HG02970 (cell line): ENCODE results near the gene RELN.
"Not testable (repeated sequence)": the region's sequence is repeated elsewhere in the genome, so short reads cannot be mapped to it uniquely, and the experiment has no call there.

Experiments used
- ATAC-seq: cut with Tn5 transposase; IDR thresholded peaks from one replicate; pipeline ENCODE4 v1.9.1; 2021; ENCODE audit warnings: mild to moderate bottlenecking, moderate library complexity, moderate number of reproducible peaks; ENCODE audit not compliant: unreplicated experiment, low FRiP score

RELN gene

DNA sequence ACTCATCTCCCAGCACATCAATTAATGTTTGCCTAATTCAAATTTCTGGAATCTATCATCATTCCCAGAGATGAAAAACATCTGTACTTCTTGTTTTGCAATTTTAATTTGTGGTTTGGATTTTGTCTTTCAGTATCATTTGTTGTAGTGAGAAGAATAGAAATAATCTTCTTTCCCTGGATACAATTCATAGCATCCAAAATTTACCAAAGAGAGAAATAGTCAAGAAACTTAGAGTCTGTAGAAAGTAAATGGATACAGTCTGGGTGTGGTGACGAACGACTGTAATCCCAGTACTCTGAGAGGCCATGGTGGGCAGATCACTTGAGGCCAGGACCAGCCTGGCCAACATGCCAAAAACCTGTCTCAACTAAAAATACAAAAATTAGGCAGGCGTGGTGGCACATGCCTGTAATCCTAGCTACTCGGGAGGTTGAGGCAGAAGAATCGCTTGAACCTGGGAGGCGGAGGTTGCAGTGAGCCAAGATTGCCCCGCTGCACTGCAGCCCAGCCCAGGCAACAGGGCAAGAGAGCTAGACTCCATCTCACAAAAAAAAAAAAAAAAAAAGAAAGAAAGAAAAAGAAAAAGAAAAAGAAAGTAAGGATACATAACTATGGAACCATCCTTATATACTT is 193.0 kb downstream of the RELN start:
- no peak for ATAC-seq

DNA sequence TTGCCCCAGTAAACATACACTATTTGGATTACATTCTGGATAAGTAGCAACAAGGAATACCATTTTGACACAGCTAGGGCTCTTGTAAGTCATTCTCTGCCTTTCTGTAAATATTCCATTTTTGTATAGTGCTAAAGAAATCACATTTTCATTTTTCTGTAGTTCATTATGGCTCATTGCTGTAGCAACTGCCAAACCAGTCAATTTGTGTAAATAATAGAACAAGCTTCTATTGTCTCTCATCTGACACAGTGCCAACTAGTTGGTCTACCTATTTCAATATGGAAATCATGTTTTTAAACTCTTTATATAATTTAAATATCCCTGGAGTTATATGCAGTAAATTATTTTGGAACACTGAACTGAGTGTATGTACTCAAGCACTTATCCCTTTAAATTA is 193.7 kb downstream of the RELN start:
- ATAC-seq, result no peak

DNA sequence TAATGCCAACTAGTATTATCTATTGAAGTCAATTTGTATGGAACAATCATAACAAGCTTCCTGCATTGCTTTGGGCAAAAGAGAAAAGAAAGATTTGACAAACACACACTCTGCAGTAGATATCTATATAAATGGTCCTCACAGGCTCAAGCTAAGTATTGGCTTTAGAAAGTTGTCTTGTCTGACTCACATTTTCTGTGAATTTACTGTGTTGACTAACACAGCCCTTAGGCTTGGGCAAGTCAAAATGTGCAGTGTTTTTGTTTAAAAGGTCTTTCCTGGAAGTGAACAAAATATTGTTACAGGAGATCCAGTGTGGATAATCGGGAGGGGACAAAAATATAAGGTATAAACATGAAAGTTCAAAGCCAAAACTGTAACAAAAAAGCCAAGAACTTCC is 194.4 kb downstream of the RELN start:
- ATAC-seq, result no peak

DNA sequence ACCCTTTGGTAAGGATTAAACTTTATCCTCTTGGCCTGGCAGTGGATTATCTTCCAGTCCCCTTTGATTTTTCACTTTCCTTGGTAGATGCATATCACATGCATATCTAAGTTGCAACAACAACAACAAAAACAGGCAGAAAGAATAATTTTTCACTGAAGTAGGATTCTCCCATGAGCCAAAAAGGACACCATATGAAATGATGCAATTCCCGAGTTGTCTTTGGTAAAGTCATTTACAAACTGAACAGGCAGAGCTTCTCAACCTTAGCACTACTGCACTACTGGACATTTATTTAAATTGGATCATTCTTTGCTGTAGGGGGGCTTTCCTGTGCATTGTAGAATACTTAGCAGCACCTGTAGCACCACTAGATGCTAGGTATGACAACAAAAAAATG is 195.0 kb downstream of the RELN start:
- no peak for ATAC-seq

DNA sequence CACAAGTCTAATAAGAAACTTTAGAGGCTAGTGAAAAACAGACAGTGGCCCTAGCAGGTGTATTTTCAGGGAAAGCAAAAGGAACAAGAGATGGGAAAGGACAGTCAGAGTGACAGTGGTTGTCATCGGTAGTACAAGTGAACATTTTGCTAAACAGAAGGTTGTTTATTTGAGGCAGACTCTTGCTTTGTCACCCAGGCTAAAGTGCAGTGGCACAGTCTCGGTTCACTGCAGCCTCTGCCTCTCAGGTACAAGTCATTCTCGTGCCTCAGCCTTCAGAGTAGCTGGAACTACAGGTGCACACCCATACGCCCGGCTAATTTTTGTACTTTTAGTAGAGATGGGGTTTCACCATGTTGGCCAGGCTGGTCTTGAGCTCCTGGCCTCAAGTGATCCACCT is 195.8 kb downstream of the RELN start:
- ATAC-seq, result no peak

DNA sequence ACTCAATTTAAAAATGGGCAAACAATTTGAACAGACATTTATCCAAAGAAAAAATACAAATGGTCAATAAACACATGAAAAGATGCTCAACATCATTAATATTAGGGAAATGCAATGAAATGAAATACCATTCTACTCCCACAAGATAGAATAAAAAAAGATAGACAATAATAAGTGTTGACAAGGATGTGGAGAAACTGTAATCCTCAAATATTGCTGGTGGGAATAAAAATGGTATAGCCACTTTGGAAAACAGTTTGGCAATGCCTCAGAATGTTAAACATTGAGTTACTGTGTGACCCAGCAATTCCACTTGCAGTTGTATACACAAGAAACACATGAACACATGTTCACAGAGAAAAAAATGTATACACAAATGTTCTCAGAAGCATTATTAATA is 197.6 kb downstream of the RELN start:
- no peak for ATAC-seq

DNA sequence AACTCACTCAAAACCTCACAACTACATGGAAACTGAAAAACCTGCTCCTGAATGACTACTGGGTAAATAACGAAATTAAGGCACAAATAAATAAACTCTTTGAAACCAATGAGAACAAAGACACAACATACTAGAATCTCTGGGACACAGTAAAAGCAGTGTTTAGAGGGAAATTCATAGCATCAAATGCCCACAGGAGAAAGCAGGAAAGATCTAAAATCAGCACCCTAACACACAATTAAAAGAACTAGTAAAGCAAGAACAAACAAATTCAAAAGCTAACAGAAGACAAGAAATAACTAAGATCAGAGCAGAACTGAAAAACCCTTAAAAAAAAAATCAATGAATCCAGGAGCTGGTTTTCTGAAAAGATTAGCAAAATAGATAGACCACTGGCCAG is 202.4 kb downstream of the RELN start:
- ATAC-seq, result not testable (repeated sequence)

DNA sequence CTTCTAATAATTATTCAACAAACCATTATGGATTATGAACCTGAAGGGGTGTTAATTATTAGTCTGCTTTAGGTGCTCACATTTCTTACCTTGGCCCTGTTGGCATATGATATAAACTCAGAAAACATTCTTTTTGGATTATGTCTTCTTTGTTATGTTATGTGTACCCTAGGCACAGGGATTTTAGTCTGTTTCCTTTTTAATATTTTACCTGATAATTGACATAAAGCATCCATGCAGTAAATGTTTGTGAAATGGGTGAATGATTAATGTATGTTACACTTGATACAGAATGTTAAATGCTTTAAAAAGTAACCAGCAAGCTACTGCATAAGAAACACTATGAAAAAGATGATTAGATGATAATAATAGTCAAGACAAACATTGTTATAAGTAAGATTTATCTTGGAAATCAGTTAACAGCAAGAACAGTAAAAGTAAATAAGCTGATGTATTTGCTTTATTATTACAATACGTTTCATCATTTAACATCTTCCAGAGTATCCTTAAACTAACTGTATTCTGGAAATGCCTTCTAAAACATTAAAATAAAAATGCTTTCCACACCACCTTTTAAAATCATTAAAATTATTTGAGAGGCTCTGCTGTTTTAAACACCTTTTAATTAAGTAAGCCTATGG is 204.7 kb downstream of the RELN start:
- no peak for ATAC-seq

DNA sequence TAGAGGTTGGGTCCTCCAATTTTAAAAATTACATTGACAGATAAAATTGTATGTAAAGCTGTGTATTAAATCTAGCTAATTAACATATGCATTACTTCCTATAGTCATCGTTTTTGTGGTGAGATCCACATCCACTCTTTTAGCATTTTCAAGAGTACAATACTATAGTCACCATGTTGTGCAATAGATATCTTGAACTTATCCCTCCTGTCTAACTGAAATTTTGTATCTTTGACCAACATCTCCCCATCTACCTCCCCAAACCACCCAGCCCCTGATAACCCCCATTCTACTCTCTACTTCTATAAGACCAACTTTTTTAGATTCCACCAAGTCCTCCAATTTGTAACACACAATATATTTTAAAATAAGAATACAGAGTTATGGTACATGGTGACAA is 208.0 kb downstream of the RELN start:
- no peak for ATAC-seq

DNA sequence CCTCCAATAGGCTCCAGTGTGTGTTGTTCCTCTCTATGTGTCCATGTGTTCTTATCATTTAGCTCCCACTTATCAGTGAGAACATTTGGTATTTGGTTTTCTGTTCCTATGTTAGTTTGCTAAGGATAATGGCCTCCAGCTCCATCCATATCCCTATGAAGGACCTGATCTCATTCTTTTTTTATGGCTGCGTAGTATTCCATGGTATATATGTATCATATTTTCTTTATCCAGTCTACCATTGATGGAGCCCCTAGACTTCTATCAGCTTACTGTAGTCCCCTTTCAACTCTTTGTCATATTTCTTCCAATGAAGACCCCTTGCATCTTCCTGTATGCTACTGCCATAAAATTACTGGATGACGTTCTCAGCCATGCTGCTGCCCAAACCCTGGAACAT is 208.9 kb downstream of the RELN start:
- ATAC-seq, result not testable (repeated sequence)

DNA sequence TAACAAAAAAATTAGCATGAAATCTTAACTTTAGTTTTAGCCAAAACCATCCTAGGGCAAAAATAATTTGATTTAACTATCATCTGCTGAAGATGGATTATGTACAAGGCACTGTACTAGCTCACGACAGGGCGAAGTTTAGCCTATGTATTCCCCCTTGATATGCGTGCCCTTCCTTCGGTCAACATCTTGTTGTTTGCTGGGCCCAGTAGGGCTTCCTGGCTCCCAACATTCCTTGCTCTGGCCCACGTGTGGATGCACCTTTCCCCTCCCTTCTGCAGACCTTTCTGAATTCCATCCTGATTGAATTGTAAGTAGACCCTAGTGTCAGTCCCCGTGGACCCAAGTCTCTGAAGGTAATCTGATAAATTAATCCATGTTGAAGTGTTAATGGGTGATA is 212.0 kb downstream of the RELN start:
- no peak for ATAC-seq

DNA sequence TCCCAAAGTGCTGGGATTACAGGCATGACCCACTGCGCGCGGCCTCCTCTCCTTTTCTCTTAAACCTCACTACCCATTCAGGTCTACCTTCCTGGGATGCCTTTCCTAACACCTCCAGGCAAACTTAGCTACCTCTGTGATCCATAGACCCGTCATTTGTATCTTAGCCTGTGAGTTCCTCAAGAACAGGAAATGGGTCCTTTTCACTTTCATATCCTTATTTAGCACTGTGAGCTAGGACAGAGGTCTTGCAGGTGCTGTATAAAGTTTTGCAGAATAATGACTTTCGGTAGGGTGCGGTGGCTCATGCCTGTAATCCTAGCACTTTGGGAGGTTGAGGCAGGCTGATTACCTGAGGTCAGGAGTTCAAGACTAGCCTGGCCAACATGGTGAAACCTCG is 215.7 kb downstream of the RELN start:
- no peak for ATAC-seq

DNA sequence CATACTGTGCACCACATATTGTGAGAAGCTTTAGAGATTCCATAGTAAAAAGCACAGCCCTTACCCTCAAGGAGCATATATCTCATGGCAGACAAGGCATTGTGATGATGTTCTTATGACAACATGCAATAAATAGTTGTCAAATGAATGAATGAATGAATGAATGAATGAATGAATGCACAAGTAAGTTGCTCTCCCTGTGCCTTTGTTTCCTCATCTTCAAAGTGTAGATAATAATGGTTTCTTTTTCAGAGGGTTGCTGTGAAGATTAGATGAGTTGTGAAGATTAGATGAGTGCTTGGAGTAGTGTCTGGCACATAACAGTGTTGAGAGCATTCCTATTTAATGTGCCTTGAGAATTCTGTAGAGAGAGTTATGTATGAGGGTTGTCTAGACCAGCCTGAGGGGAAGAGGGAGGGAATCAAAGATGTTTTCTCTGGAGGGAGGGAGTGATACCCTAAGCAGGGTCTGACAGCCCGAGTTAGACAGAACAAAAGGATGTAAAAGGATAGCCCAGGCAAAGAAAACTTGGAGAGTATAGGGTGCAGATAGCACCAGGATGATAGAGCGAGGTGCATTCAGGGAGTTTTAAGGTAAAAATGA is 217.2 kb downstream of the RELN start:
- ATAC-seq, result no peak

DNA sequence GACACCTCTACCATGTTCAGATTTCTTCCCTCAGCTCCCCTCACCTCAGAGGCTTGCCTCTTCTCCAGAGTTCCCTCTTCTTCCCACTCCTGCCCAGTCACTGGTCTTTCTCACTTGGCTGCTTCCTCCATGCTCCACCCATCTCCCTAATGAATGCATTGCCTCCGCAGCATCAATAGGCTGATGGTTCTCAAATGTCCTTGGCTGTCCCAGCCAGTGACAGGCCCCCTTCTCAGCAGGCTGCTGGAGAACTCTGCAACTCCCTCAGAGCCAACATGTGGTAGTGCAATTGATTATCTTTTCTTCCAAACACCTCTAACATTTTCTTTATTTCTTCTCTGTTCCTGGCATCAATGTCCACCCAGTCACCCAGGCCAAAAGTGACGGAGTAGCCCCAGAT is 218.2 kb downstream of the RELN start:
- ATAC-seq, result no peak

DNA sequence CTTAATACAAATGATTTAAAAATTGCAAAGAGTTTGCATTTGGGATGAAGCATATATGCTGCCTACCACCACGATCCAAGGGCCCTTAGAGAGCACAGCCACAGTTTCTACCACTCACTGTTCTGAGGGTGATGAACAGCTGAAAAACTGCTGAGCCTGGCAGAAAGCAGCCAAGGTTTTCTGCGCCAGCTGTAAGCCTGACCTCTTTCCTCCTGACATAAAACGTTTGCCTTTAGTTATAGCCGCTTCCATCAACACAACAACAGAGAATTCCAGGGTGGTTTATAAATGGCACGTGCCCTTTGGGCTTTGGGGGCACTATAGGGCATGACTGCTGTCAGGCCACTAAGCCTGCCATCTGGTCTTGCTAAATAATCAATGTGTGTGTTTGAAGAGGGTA is 222.8 kb downstream of the RELN start:
- no peak for ATAC-seq

DNA sequence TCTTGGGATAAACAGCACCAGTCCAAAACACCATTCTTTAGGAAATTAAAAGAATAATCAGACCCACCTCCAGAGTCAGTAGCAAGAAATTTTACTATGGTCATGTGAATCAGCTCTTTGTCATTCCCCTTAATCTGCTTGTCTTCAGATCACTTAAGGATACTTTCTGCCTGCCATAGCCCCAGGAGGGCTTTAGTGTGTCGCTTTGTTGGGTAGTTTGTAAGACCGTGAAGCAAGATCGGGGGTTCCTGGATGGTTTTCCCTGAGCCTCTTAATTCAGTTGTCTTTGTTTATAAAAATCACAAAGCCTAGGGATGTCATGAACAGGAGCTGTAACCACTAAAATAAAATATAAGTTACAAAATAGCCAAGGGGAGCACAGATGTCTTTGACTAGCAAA is 223.6 kb downstream of the RELN start:
- ATAC-seq, result no peak

DNA sequence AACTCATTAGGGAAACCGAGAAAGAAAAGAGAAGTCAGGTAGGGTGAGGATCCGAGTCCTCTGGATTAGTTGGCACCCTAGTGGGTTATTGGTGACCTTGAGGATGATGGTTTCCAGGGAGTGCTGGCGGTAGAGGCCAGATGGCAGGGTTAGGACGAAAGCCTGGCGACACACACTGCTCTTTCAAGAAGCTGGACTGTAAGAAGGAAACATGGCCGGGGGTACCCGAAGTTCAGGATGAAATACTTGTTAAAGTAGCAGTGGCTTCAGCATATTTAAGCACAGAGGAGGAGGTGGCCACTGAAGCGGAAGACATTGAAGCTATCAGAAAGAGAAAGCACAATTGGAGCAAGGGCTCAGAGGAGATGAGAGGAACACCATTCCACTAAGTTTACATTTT is 224.6 kb downstream of the RELN start:
- ATAC-seq, result no peak

DNA sequence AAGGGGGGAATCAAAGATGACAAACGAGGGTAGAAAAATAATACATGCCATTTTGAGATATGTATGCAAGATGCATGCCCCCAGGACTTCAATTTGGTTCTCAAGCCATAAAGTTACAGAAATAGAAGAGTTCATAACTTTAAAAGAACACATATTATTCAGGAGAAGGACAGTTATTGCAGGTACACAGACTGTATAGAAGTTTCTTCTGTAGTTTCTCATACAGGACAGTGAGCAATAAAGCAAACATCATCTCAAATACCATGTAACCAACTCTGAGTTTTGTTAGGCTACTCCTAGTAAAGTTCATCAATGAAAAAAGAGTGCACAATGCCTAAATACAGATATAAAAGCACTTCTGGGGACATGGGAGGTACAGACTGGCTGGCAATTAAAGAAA is 226.6 kb downstream of the RELN start:
- ATAC-seq, result no peak

DNA sequence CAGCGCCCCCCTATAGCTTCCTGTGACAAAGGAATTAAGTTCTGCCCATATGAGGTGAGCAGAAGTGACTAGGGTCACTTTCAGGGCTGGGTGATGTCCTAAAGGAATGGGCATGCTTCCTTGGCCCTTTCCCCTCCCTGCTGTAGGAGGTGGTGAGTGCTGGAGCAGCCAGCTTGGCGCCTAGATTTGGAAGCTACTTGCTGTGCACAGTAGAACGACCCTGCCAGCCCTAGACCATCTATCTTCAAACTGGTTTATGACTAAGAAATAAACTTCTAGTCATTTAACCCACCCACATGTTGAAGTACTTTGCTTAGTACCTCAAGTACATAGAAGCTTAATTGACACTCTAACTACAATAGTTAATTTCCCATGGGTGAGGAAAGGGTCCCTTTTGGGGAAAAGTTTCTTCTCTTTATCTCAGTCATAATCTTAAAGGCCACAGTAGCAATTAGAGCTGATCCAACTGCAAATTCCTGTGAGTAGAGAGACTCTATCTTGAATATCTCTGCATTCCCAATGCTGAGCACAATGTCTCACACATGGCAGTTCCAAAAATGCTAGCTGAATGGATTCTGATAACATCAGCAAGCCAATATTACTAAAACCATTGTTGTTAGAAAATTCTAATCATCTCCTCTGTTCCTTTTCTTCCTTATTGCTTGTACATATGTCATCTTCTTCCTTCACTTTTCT is 227.2 kb downstream of the RELN start:
- no peak for ATAC-seq

DNA sequence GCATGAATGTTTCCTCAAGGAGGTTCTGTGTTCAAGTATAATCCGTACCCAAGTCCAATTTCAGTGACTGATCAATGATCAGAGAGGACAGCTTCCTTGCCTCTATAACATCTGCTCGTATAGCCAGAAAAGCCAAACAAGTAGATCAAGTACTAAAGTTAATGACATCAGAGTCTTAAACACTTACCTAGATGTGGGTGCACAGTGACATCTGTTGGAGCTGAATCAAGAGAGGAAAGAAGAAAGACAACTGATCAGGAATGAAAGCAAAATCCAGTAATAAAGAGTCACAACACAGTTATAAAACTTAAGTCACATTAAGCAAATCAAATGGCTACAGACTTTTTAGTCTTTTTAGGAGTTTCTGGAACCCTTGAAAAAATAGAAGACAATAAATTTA is 236.5 kb downstream of the RELN start:
- ATAC-seq, result no peak

DNA sequence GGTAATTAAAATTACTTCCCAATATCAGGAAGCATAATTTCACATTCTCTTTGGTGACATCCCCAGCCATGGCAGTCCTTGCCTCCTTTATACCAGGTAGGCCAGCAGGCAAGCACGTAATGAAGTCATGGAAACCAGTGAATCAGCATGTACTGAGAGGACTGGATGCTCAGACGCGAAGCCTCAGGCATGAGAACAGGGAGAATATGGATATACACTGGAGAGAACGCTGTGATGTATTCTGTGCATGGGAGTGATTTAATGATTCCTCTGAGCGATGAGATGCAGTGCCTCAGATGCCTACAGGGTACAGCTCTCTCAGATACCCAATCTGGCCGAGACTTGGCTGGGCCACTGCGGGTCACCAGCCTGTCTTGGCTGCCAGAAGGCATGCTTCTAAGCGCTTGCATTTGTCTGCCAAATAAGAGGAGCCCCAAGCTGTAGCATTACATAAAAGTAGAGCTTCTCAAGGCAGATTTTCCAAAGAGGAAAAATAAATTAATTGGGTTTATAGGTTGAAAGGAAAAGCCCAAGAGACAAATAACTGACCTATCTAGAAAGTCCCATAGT is 238.1 kb downstream of the RELN start:
- no peak for ATAC-seq
